MCF 10A (cell line): ENCODE results near the gene IFITM2. TPM values are rescaled to one million over a fixed set of nuclear protein-coding genes. Genes with fewer than 3 reads are reported as not detected.

Source experiments
- BruUV-seq: library from RNA; stranded (reverse); fragments of 400-500 nt; replicated peaks from 2 replicates; lab custom pipeline; 2021; lab: Mats Ljungman, UMichigan
- CTCF ChIA-PET: fragments of 300-600 bp; sonication (Branson Sonifier 250); formaldehyde crosslinking; extraction: SDS; loops from one replicate; lab custom pipeline; 2021; ENCODE audit warnings: antibody characterized with exemption, inconsistent platforms; lab: Yijun Ruan, JAX
- POLR2A ChIA-PET: fragments of 300-600, 350-650 bp; sonication (Branson Sonifier 250); formaldehyde crosslinking; extraction: SDS; loops from one replicate; lab custom pipeline; 2020; ENCODE audit warnings: antibody characterized with exemption, inconsistent platforms; lab: Yijun Ruan, JAX
- DNase-seq: peaks from one replicate; pipeline ENCODE4 v3.0.0-alpha.2; 2018; ENCODE audit not compliant: unreplicated experiment
- H3K27ac Mint-ChIP-seq: one replicate; pipeline ENCODE4 v1.8.0; 2022; ENCODE audit warnings: mild to moderate bottlenecking, low read depth, mixed read lengths; ENCODE audit not compliant: unreplicated experiment
- H3K27me3 Mint-ChIP-seq: one replicate; pipeline ENCODE4 v1.8.0; 2022; ENCODE audit warnings: mixed read lengths; ENCODE audit not compliant: insufficient read depth, unreplicated experiment
- H3K36me3 Mint-ChIP-seq: one replicate; pipeline ENCODE4 v1.8.0; 2022; ENCODE audit warnings: mild to moderate bottlenecking, moderate library complexity, mixed read lengths; ENCODE audit not compliant: insufficient read depth, unreplicated experiment
- H3K4me1 Mint-ChIP-seq: one replicate; pipeline ENCODE4 v1.8.0; 2022; ENCODE audit warnings: mixed read lengths; ENCODE audit not compliant: insufficient read depth, unreplicated experiment
- H3K4me3 Mint-ChIP-seq: one replicate; pipeline ENCODE4 v1.8.0; 2022; ENCODE audit warnings: mild to moderate bottlenecking, moderate library complexity, mixed read lengths; ENCODE audit not compliant: unreplicated experiment
- H3K9me3 Mint-ChIP-seq: one replicate; pipeline ENCODE4 v1.8.0; 2022; ENCODE audit warnings: mixed read lengths; ENCODE audit not compliant: unreplicated experiment
- intact Hi-C: fragments of 100-400 bp; cut with micrococcal nuclease; formaldehyde crosslinking; loops from 2 replicates; pipeline ENCODE4 v1.14.1; 2022
- total RNA-seq: library from RNA; stranded (reverse); gene quantifications from 2 replicates; pipeline ENCODE4 v1.2.3, GENCODE V29; 2022
- TF ChIP-seq, protein P1 (sequence below): fragments of 200-600 bp; IDR thresholded peaks from one replicate; pipeline ENCODE4 v1.8.0; 2022; ENCODE audit warnings: antibody characterized with exemption, mild to moderate bottlenecking; ENCODE audit not compliant: unreplicated experiment

Gene IFITM2
- total RNA-seq, 1 experiment from 2014 or later, result 314 TPM

DNA sequence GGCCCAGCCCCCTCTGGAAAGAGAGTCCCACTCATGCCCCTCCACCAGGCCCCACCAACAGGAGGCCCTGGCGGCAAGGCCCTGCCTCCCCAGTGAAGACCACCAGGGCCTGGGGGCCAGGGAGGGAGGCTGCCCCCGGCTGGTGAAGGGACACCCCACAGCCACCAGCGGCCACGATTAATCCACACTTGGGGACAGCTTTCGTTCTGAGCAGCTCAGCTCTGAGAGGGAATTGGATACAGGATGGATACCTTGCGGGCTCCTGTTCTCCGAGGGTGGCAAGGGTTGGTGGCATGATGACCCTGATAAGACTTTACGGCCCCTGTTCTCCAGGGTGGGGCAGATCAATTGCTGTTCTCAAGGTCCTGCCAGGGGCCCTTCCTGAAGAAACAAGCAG, 36.3 kb upstream of the IFITM2 start:
- H3K27me3 Mint-ChIP-seq, result peaks cover 29% of the 10 kb centered on the region
- CTCF ChIA-PET, result no interaction called here

DNA sequence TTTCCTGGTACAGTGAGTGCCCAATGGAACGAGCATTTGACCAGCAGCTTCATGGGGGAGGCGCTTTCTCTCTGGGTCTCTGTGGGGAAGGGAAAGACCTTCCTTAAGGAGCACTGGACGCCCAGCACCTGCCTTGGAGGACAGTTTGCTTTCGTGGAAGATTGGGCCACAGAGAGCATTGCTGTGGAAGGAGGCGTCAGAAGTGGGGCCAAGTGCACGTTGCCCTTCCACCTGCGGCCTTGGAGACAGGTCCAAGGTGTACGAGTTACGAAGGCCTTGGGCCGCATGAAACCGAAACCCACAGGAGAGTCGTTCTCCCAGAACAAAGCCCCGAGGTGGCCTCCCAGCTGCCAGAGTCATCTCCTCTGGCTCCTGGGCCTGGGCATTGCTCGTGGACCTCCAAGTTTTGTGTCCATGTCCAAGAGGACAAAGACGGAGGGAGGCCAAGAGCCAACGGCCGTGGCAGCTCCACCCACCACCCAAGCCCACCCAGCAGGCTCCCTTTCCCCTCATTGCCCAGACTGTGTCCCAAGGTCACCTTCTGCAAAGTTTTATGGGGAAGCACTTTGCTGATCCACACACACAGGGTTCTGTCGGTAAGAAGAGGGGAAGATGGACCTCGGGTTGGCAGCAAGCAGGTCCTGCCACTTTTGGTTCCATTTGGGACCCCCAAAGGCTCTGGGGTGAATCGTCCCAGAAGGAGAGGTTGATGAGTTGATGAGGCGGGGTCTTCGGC, 35.3 kb upstream of the IFITM2 start:
- TF ChIP-seq, protein P1, sequence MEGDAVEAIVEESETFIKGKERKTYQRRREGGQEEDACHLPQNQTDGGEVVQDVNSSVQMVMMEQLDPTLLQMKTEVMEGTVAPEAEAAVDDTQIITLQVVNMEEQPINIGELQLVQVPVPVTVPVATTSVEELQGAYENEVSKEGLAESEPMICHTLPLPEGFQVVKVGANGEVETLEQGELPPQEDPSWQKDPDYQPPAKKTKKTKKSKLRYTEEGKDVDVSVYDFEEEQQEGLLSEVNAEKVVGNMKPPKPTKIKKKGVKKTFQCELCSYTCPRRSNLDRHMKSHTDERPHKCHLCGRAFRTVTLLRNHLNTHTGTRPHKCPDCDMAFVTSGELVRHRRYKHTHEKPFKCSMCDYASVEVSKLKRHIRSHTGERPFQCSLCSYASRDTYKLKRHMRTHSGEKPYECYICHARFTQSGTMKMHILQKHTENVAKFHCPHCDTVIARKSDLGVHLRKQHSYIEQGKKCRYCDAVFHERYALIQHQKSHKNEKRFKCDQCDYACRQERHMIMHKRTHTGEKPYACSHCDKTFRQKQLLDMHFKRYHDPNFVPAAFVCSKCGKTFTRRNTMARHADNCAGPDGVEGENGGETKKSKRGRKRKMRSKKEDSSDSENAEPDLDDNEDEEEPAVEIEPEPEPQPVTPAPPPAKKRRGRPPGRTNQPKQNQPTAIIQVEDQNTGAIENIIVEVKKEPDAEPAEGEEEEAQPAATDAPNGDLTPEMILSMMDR, result no peak
- POLR2A ChIA-PET, result interaction anchor here (0.5 to 0.6 kb wide), 2 partner anchors 14 to 226 kb away, joined by 3 read pairs; no protein-coding TSS in a partner anchor
- H3K9me3 Mint-ChIP-seq, result no peaks in the 10 kb centered on the region
- intact Hi-C loops, result no loop called here
- peaks cover 14% of the 10 kb centered on the region for H3K4me1 Mint-ChIP-seq
- H3K36me3 Mint-ChIP-seq, result no peaks in the 10 kb centered on the region
- no TSS peak for BruUV-seq
- H3K27ac Mint-ChIP-seq, result no peak overlapping the region
- no peak for DNase-seq
- no peak overlapping the region for H3K4me3 Mint-ChIP-seq
- H3K27me3 Mint-ChIP-seq, result peaks cover 40% of the 10 kb centered on the region
- CTCF ChIA-PET, result no interaction called here

More for the DNA sequence above, 36.3 kb upstream of the IFITM2 start:
- no peak overlapping the region for H3K27ac Mint-ChIP-seq
- POLR2A ChIA-PET, result interaction anchor here (0.6 kb wide), 1 partner anchor 13 kb away, joined by 3 read pairs; no protein-coding TSS in a partner anchor
- intact Hi-C loops, result no loop called here
- H3K4me3 Mint-ChIP-seq, result no peak overlapping the region
- H3K9me3 Mint-ChIP-seq, result no peaks in the 10 kb centered on the region
- H3K36me3 Mint-ChIP-seq, result no peaks in the 10 kb centered on the region
- H3K4me1 Mint-ChIP-seq, result peaks cover 16% of the 10 kb centered on the region
- no peak for DNase-seq
- BruUV-seq, result no TSS peak
- TF ChIP-seq, protein P1, result no peak

DNA sequence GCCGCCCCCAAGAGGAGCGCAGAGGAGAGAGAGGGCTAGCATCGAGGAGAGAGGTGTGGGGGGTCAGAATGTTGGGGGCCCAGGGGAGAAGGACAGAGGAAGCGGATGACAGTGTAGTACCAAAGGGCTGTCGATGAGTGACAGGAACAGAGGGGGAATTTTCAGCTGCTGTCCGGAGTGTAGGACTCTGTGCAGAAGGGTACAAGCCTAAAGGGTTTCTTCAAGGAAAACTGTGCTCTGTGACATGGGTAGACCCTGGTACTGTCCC, 34.8 kb upstream of the IFITM2 start:
- TF ChIP-seq, protein P1, result no peak
- DNase-seq, result no peak
- Mint-ChIP-seq H3K27me3 (peaks cover 45% of the 10 kb centered on the region), H3K27ac (no peak overlapping the region), H3K36me3 (no peaks in the 10 kb centered on the region), H3K4me3 (no peak overlapping the region), H3K9me3 (no peaks in the 10 kb centered on the region), H3K4me1 (peaks cover 10% of the 10 kb centered on the region)
- intact Hi-C loops, result no loop called here
- CTCF ChIA-PET, result no interaction called here
- no TSS peak for BruUV-seq
- POLR2A ChIA-PET, result interaction anchor here (0.5 to 1.1 kb wide), 2 partner anchors 38 to 225 kb away, joined by 3 to 4 read pairs; no protein-coding TSS in a partner anchor

DNA sequence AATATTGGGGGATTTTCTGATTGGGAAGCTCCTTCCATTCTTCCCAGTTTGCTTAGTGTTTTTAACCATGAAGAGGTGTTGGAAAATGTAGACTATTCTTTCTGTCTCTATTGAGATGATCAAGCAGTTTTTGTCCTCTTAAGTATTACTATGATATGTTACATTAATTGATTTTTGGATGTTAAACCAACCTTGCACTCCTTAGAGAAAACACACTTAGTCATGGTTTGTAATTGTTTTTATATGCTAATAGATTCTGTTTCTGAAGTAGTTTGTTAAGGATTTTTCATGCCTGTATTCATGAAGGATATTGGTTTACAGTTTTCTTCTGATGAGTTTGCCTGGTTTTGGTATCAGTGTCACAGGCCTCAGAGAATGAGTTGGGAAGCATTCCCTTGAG, 31.4 kb upstream of the IFITM2 start:
- TF ChIP-seq, protein P1, result no peak
- no peaks in the 10 kb centered on the region for H3K9me3 Mint-ChIP-seq
- no peak overlapping the region for H3K4me3 Mint-ChIP-seq
- H3K36me3 Mint-ChIP-seq, result no peaks in the 10 kb centered on the region
- ChIA-PET POLR2A (interaction anchor here (0.6 to 1.3 kb wide), 3 partner anchors 28 to 420 kb away, joined by 3 to 4 read pairs (median 3); partner anchors contain the start of genes PSMD13 and TMEM80), CTCF (no interaction called here)
- H3K27ac Mint-ChIP-seq, result no peak overlapping the region
- no peak for DNase-seq
- peaks cover 45% of the 10 kb centered on the region for H3K27me3 Mint-ChIP-seq
- no peaks in the 10 kb centered on the region for H3K4me1 Mint-ChIP-seq
- intact Hi-C loops, result no loop called here
- BruUV-seq, result no TSS peak
